GM06990 (cell line): ENCODE results near the gene TMEM116.
"Not testable (repeated sequence)": the region's sequence is repeated elsewhere in the genome, so short reads cannot be mapped to it uniquely, and the experiment has no call there.

Experiments used
- DNase-seq: peaks from one replicate; pipeline ENCODE4 v3.0.0-alpha.2; 2011; ENCODE audit not compliant: insufficient read length; ENCODE audit errors: extremely low read depth
- H3K27me3 ChIP-seq: replicated peaks from 2 replicates; pipeline ENCODE4 v1.6.0; 2011; ENCODE audit warnings: low read length; ENCODE audit not compliant: control insufficient read depth, insufficient read depth
- H3K36me3 ChIP-seq: 2 replicates; pipeline ENCODE4 v1.5.1; 2011; ENCODE audit warnings: low read length; ENCODE audit not compliant: control insufficient read depth, insufficient read depth
- H3K4me3 ChIP-seq: replicated peaks from 2 replicates; pipeline ENCODE4 v1.5.1; 2011; ENCODE audit warnings: low read depth, mild to moderate bottlenecking, control low read depth, low read length
- CTCF ChIP-seq: IDR thresholded peaks from 2 replicates; pipeline ENCODE4 v1.5.1; 2011; ENCODE audit warnings: low read length, control low read depth, mild to moderate bottlenecking, inconsistent platforms; ENCODE audit not compliant: insufficient read depth, poor library complexity, severe bottlenecking

Gene TMEM116

GRCh38 chr12:111997300-111997699 is 15.7 kb downstream of the TMEM116 start:
- no peak for DNase-seq
- TF ChIP-seq CTCF, result no peak
- H3K27me3 ChIP-seq, result no peaks in the 10 kb centered on the region
- no peaks in the 10 kb centered on the region for H3K36me3 ChIP-seq
- H3K4me3 ChIP-seq, result no peak overlapping the region

- no peak for DNase-seq
- no peaks in the 10 kb centered on the region for H3K36me3 ChIP-seq
- TF ChIP-seq CTCF, result no peak
- H3K4me3 ChIP-seq, result no peak overlapping the region
- no peaks in the 10 kb centered on the region for H3K27me3 ChIP-seq
Measured at GRCh38 chr12:111995782-111996480, 17.0 kb downstream of the TMEM116 start.

- peak; percentile 32 for DNase-seq
- H3K27me3 ChIP-seq, H3K36me3 ChIP-seq: not testable (repeated sequence)
- peak overlapping the region; percentile 49 for H3K4me3 ChIP-seq
Measured at GRCh38 chr12:111994211-111995111, 18.5 kb downstream of the TMEM116 start.

GRCh38 chr12:111993292-111994150 is 19.4 kb downstream of the TMEM116 start:
- Histone ChIP-seq H3K36me3 (no peaks in the 10 kb centered on the region), H3K4me3 (no peak overlapping the region; the same call in 1 of the 2 replicates), H3K27me3 (no peaks in the 10 kb centered on the region)
- DNase-seq, result peak; percentile 42
- TF ChIP-seq CTCF, result no peak

GRCh38 chr12:111992464-111992863 is 20.5 kb downstream of the TMEM116 start:
- no peak for TF ChIP-seq CTCF
- no peak for DNase-seq
- Histone ChIP-seq H3K4me3 (no peak overlapping the region), H3K27me3 (no peaks in the 10 kb centered on the region), H3K36me3 (no peaks in the 10 kb centered on the region)
